ENCODE data around the gene ZNF497.

DNA sequence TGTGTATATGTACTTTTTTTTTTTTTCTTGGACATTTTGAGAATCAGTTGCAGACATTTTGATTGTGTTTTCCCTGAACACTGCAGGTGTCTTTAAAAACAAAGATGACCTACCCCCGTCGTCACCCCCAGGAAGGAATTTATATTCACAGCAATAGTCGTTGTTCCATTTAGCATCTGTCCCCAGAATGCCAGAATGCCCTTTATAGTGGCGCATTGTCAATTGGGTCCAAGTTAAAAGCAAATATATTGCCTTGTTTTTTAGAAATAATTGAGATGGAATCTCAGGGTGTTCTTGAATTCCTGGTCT lies 31.1 kb upstream of the ZNF497 start:
- TF ChIP-seq, protein P1, sequence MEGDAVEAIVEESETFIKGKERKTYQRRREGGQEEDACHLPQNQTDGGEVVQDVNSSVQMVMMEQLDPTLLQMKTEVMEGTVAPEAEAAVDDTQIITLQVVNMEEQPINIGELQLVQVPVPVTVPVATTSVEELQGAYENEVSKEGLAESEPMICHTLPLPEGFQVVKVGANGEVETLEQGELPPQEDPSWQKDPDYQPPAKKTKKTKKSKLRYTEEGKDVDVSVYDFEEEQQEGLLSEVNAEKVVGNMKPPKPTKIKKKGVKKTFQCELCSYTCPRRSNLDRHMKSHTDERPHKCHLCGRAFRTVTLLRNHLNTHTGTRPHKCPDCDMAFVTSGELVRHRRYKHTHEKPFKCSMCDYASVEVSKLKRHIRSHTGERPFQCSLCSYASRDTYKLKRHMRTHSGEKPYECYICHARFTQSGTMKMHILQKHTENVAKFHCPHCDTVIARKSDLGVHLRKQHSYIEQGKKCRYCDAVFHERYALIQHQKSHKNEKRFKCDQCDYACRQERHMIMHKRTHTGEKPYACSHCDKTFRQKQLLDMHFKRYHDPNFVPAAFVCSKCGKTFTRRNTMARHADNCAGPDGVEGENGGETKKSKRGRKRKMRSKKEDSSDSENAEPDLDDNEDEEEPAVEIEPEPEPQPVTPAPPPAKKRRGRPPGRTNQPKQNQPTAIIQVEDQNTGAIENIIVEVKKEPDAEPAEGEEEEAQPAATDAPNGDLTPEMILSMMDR (IDR thresholded peaks at IDR 0.05): no peak
- no peak for TF ChIP-seq POLR2AphosphoS5 (IDR thresholded peaks at IDR 0.05)
- TF ChIP-seq EP300 (IDR thresholded peaks at IDR 0.05): no peak
- no peak for TF ChIP-seq POLR2A (IDR thresholded peaks at IDR 0.05)

All from upper lobe of left lung (tissue), 4 donors.